GM21367 (cell line): Measurements from ENCODE around the gene EPC1.

ENCODE experiments used
- ATAC-seq: cut with Tn5 transposase; IDR thresholded peaks from one replicate; pipeline ENCODE4 v1.9.1; 2021; ENCODE audit not compliant: unreplicated experiment

EPC1 gene

GRCh38 chr10:32338262-32338661 is 8.7 kb downstream of the EPC1 start:
- no peak for ATAC-seq

GRCh38 chr10:32337350-32337749 is 9.6 kb downstream of the EPC1 start:
- no peak for ATAC-seq

- ATAC-seq = no peak
These were observed 13.1 kb downstream of the EPC1 start for GRCh38 chr10:32333849-32334248.

- ATAC-seq = peak; percentile 92
These were observed 14.6 kb downstream of the EPC1 start for GRCh38 chr10:32332299-32332750.

GRCh38 chr10:32331606-32332005 is 15.4 kb downstream of the EPC1 start:
- ATAC-seq = no peak

GRCh38 chr10:32330214-32330613 is 16.7 kb downstream of the EPC1 start:
- no peak for ATAC-seq

GRCh38 chr10:32329061-32329460 is 17.9 kb downstream of the EPC1 start:
- no peak for ATAC-seq

- ATAC-seq = no peak
These were observed 18.5 kb downstream of the EPC1 start for GRCh38 chr10:32328499-32328898.

- ATAC-seq = no peak
These were observed 19.6 kb downstream of the EPC1 start for GRCh38 chr10:32327364-32327691.

- no peak for ATAC-seq
These were observed 20.1 kb downstream of the EPC1 start for GRCh38 chr10:32326680-32327363.

- peak; percentile 47 for ATAC-seq
These were observed 20.8 kb downstream of the EPC1 start for GRCh38 chr10:32326119-32326518.

GRCh38 chr10:32323051-32323450 is 23.9 kb downstream of the EPC1 start:
- no peak for ATAC-seq

GRCh38 chr10:32321016-32321631 is 25.8 kb downstream of the EPC1 start:
- no peak for ATAC-seq

- no peak for ATAC-seq
These were observed 28.5 kb downstream of the EPC1 start for GRCh38 chr10:32318476-32318896.

GRCh38 chr10:32317795-32318357 is 29.1 kb downstream of the EPC1 start:
- peak; percentile 93 for ATAC-seq

- no peak for ATAC-seq
These were observed 31.5 kb downstream of the EPC1 start for GRCh38 chr10:32315424-32315823.

GRCh38 chr10:32314588-32314987 is 32.4 kb downstream of the EPC1 start:
- no peak for ATAC-seq

GRCh38 chr10:32308027-32308603 is 38.8 kb downstream of the EPC1 start:
- no peak for ATAC-seq

- no peak for ATAC-seq
These were observed 39.3 kb downstream of the EPC1 start for GRCh38 chr10:32307609-32308008.

- no peak for ATAC-seq
These were observed 47.5 kb downstream of the EPC1 start for GRCh38 chr10:32299354-32299980.

GRCh38 chr10:32298075-32298812 is 48.7 kb downstream of the EPC1 start:
- no peak for ATAC-seq
